Thymus (tissue), 11 donors: ENCODE results near the gene KLHL35. TPM values are rescaled to one million over a fixed set of nuclear protein-coding genes. Genes with fewer than 3 reads are reported as not detected.

Source experiments
- DNase-seq, 9 donors: peaks; one replicate each; pipeline ENCODE4 v3.0.0-alpha.2; 2013; ENCODE audit warnings: low spot score in 9 of 9, low read depth in 6 of 9, missing footprints in 1 of 9
- H3K27ac ChIP-seq, 2 donors: one replicate each; pipeline ENCODE4 v1.5.1; 2013; ENCODE audit warnings: control low read depth in 1 of 2, low read depth in 1 of 2, low read length in 1 of 2, mild to moderate bottlenecking in 1 of 2, moderate library complexity in 1 of 2
- H3K27me3 ChIP-seq, 2 donors: one replicate each; pipeline ENCODE4 v1.5.1; 2013; ENCODE audit warnings: low read length in 1 of 2; ENCODE audit not compliant: control insufficient read depth in 2 of 2, insufficient read depth in 1 of 2
- H3K36me3 ChIP-seq, 2 donors: one replicate each; pipeline ENCODE4 v1.5.1; 2013; ENCODE audit warnings: low read length in 1 of 2, mild to moderate bottlenecking in 1 of 2, moderate library complexity in 1 of 2; ENCODE audit not compliant: control insufficient read depth in 2 of 2, insufficient read depth in 2 of 2
- H3K4me1 ChIP-seq, 2 donors: one replicate each; pipeline ENCODE4 v1.5.1; 2013; ENCODE audit warnings: low read length in 2 of 2; ENCODE audit not compliant: control insufficient read depth in 2 of 2, insufficient read depth in 2 of 2
- H3K4me3 ChIP-seq, 2 donors: one replicate each; pipeline ENCODE4 v1.5.1; 2013; ENCODE audit warnings: low read length in 2 of 2, control low read depth in 1 of 2, mild to moderate bottlenecking in 1 of 2
- H3K9me3 ChIP-seq, 2 donors: one replicate each; pipeline ENCODE4 v1.5.1; 2013; ENCODE audit warnings: low read length in 1 of 2, mild to moderate bottlenecking in 1 of 2; ENCODE audit not compliant: control insufficient read depth in 2 of 2, insufficient read depth in 1 of 2
- WGBS: extraction: QIAGEN DNeasy Blood & Tissue Kit; methylation state at CpG from one replicate; pipeline ENCODE4 v1.1.7; 2013; 5-methylcytosine and 5-hydroxymethylcytosine counted together
- polyA plus RNA-seq: library from polyadenylated mRNA; stranded (reverse); fragments of 200-250 nt; gene quantifications from one replicate; pipeline ENCODE4 v1.2.3, GENCODE V29; 2013
- total RNA-seq: library from RNA; stranded (reverse); fragments of 120-200 nt; gene quantifications from one replicate; pipeline ENCODE4 v1.2.4, GENCODE V29; 2013
- donor health status: healthy.

Gene KLHL35
- total and polyA plus RNA-seq, 2 donors, result 0.57 to 1.0 TPM

DNA sequence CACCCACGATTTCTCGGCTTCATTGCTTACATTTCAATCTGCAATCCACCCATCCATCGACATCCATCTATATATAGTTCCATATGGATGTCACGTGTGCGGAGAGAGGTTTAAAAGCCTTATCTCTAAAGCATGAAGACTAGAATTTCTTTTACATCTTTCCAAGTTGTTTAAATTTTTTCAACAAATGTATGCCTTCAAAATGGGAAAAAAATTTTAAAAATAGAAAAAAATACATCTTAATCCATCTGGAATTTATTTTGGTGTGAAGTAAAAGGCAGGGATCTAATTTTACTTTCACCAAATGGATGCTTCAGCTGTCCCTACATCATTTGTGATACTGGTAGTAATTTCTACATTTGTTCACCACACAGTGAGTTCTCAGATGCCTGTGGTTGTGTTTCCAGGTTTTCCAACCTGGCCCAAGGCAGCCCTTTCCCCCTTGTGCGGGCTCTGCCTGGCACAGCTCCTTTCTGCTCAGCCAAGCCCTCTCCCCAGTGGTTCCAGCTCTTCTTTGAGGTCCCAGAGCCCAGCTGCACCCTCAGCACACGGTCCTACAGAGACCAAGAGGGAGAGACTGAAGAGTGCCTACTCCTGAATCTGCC is 37.6 kb upstream of the KLHL35 start:
- peaks cover 4 to 18% of the 10 kb centered on the region in 2 donors for H3K4me1 ChIP-seq

DNA sequence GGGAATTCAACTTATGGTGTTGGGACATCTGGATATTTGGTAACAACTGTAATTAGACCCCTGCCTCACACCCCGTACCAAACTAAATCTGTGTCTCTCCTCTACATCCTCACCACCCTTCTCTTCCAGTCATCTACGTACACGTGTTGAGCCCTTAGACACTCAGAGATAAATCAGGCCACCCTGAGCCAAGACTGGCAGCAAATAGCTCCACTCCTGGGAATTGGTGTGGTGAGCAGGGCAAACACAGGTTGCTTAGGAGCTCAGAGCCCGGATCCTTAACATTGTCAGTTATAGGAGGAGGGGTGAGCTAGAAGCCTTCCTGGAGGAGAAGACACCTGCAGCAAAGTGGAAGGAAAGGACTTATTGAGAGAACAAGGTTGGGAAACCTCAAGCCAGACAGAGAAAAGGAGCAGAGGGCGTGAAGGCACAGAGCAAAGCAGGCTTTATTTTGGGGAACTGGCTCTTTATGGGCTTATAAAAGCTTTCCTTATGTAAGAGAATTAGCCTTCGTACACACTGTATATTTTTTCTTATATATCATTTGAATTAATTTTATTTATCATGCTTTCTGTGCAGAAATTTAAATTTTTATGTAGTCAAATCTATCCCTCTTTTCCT is 36.9 kb upstream of the KLHL35 start:
- Histone ChIP-seq H3K27me3 (no peaks in the 10 kb centered on the region), H3K9me3 (no peaks in the 10 kb centered on the region), H3K4me1 (peaks cover 0 to 11% of the 10 kb centered on the region in 2 donors), H3K27ac (no peak overlapping the region), H3K4me3 (no peak overlapping the region), H3K36me3 (no peaks in the 10 kb centered on the region)
- WGBS, result 92% methylated on average over 6 of the region's 6 CpGs
- no peak for DNase-seq

More for the DNA sequence above, 37.6 kb upstream of the KLHL35 start:
- Histone ChIP-seq H3K27me3 (no peaks in the 10 kb centered on the region), H3K4me3 (no peak overlapping the region), H3K36me3 (no peaks in the 10 kb centered on the region), H3K27ac (no peak overlapping the region), H3K9me3 (no peaks in the 10 kb centered on the region)
- WGBS, result 95% methylated on average over 7 of the region's 7 CpGs
- no peak for DNase-seq

GRCh38 chr11:75468534-75469340 is 35.7 kb upstream of the KLHL35 start:
- H3K4me1 ChIP-seq, result peaks cover 0 to 5% of the 10 kb centered on the region in 2 donors
- H3K27me3 ChIP-seq, result no peaks in the 10 kb centered on the region
- no peaks in the 10 kb centered on the region for H3K9me3 ChIP-seq
- DNase-seq, result no peak
- H3K36me3 ChIP-seq, result no peaks in the 10 kb centered on the region
- H3K4me3 ChIP-seq, result no peak overlapping the region
- H3K27ac ChIP-seq, result no peak overlapping the region
- 94% methylated on average over 14 of the region's 14 CpGs for WGBS

GRCh38 chr11:75467881-75468280 is 34.9 kb upstream of the KLHL35 start:
- Histone ChIP-seq H3K9me3 (no peaks in the 10 kb centered on the region), H3K36me3 (no peaks in the 10 kb centered on the region), H3K4me3 (no peak overlapping the region), H3K4me1 (peaks cover 0 to 5% of the 10 kb centered on the region in 2 donors), H3K27ac (no peak overlapping the region), H3K27me3 (no peaks in the 10 kb centered on the region)
- 81% methylated on average over 4 of the region's 4 CpGs for whole genome bisulfite sequencing
- no peak for DNase-seq

- peaks cover 0 to 4% of the 10 kb centered on the region in 2 donors for H3K4me1 ChIP-seq
- no peaks in the 10 kb centered on the region for H3K27me3 ChIP-seq
- H3K4me3 ChIP-seq, result no peak overlapping the region
- 97% methylated on average over 8 of the region's 8 CpGs for WGBS
- no peak for DNase-seq
- no peak overlapping the region for H3K27ac ChIP-seq
- H3K36me3 ChIP-seq, result no peaks in the 10 kb centered on the region
- no peaks in the 10 kb centered on the region for H3K9me3 ChIP-seq
Measured at GRCh38 chr11:75467311-75467710, 34.3 kb upstream of the KLHL35 start.

GRCh38 chr11:75465701-75466531 is 32.9 kb upstream of the KLHL35 start:
- Histone ChIP-seq H3K27ac (no peak overlapping the region), H3K27me3 (no peaks in the 10 kb centered on the region), H3K9me3 (no peaks in the 10 kb centered on the region), H3K36me3 (no peaks in the 10 kb centered on the region), H3K4me3 (no peak overlapping the region), H3K4me1 (no peaks in the 10 kb centered on the region)
- 98% methylated on average over 11 of the region's 11 CpGs for WGBS
- no peak for DNase-seq

GRCh38 chr11:75463106-75463774 is 30.2 kb upstream of the KLHL35 start:
- WGBS, result 84% methylated on average over 11 of the region's 11 CpGs
- Histone ChIP-seq H3K4me3 (no peak overlapping the region), H3K9me3 (no peaks in the 10 kb centered on the region), H3K36me3 (no peaks in the 10 kb centered on the region), H3K4me1 (no peaks in the 10 kb centered on the region), H3K27ac (no peak overlapping the region), H3K27me3 (no peaks in the 10 kb centered on the region)
- no peak for DNase-seq

DNA sequence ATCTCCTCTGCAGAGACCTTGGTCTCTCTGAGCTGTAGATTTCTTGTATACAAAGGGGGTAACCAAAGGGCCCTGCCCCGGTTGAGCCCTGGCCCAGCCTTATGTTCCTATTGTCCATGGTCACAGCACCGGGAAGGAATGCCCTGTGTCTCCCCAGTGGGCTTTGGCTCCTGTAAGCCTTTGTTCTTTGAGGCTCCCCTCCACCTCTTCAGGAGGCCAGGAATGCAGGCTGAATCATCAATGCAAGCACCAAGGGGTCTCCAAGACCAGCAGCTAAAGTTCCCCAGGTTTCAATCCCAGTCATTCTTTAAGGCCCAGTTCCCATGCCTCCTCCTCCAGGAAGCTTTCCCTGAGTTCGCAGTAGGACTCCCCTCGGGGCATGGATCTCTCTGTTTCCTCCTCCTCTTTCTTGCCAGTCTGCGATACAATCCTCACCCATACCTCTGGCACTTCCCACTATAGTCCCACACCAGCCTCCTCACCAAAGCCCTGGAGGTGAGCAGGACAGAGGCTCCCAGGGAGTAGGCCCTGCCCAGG is 29.2 kb upstream of the KLHL35 start:
- WGBS, result 94% methylated on average over 5 of the region's 5 CpGs
- no peaks in the 10 kb centered on the region for H3K27me3 ChIP-seq
- H3K4me1 ChIP-seq, result no peaks in the 10 kb centered on the region
- no peak overlapping the region for H3K27ac ChIP-seq
- H3K4me3 ChIP-seq, result no peak overlapping the region
- no peaks in the 10 kb centered on the region for H3K36me3 ChIP-seq
- H3K9me3 ChIP-seq, result no peaks in the 10 kb centered on the region
- DNase-seq, result no peak
